GM04504 (cell line): ENCODE data around the gene PHF21A.
"Not testable (repeated sequence)": the region's sequence is repeated elsewhere in the genome, so short reads cannot be mapped to it uniquely, and the experiment has no call there.

Source experiments
- DNase-seq: peaks from one replicate; pipeline ENCODE4 v3.0.0-alpha.2; 2012; ENCODE audit warnings: low read depth

PHF21A gene

GRCh38 chr11:45982656-45983470 lies 138.4 kb downstream of the PHF21A start:
- DNase-seq = no peak

GRCh38 chr11:45981826-45982225 lies 139.4 kb downstream of the PHF21A start:
- DNase-seq = not testable (repeated sequence)

- DNase-seq = peak; percentile 28
Observed at GRCh38 chr11:45974806-45975205, 146.4 kb downstream of the PHF21A start.

- no peak for DNase-seq
Observed at GRCh38 chr11:45973601-45974000, 147.7 kb downstream of the PHF21A start.

- DNase-seq = no peak
Observed at GRCh38 chr11:45968901-45969300, 152.4 kb downstream of the PHF21A start.

GRCh38 chr11:45967506-45967905 lies 153.7 kb downstream of the PHF21A start:
- no peak for DNase-seq

- DNase-seq = peak; percentile 52
Observed at GRCh38 chr11:45964911-45965389, 156.3 kb downstream of the PHF21A start.

GRCh38 chr11:45961751-45962240 lies 159.5 kb downstream of the PHF21A start:
- DNase-seq = no peak

- DNase-seq = no peak
Observed at GRCh38 chr11:45960387-45961095, 160.7 kb downstream of the PHF21A start.

GRCh38 chr11:45959851-45960250 lies 161.4 kb downstream of the PHF21A start:
- DNase-seq = peak; percentile 66

- DNase-seq = no peak
Observed at GRCh38 chr11:45949992-45950407, 171.3 kb downstream of the PHF21A start.

- no peak for DNase-seq
Observed at GRCh38 chr11:45948356-45948755, 172.9 kb downstream of the PHF21A start.

GRCh38 chr11:45947885-45948284 lies 173.4 kb downstream of the PHF21A start:
- no peak for DNase-seq

GRCh38 chr11:45945397-45945999 lies 175.8 kb downstream of the PHF21A start:
- DNase-seq = no peak

- DNase-seq = no peak
Observed at GRCh38 chr11:45942381-45942780, 178.9 kb downstream of the PHF21A start.

- DNase-seq = no peak
Observed at GRCh38 chr11:45941285-45941684, 180.0 kb downstream of the PHF21A start.

GRCh38 chr11:45939836-45940235 lies 181.4 kb downstream of the PHF21A start:
- DNase-seq = no peak

- no peak for DNase-seq
Observed at GRCh38 chr11:45937916-45938315, 183.3 kb downstream of the PHF21A start.

- no peak for DNase-seq
Observed at GRCh38 chr11:45936511-45937054, 184.7 kb downstream of the PHF21A start.

- DNase-seq = no peak
Observed at GRCh38 chr11:45935349-45936064, 185.7 kb downstream of the PHF21A start.

GRCh38 chr11:45934580-45935318 lies 186.5 kb downstream of the PHF21A start:
- no peak for DNase-seq
